H9 (cell line): Measurements from ENCODE around the gene PLIN3. TPM values are rescaled to one million over a fixed set of nuclear protein-coding genes. Genes with fewer than 3 reads are reported as not detected.

Source experiments
- DNase-seq: peaks from one replicate; pipeline ENCODE4 v3.0.0-alpha.2; 2017
- H2AFZ ChIP-seq: one replicate; pipeline ENCODE4 v1.6.1; 2013; ENCODE audit warnings: mild to moderate bottlenecking, low read length, control low read depth, moderate library complexity
- H2AK5ac ChIP-seq: 2 replicates; pipeline ENCODE4 v1.6.1; 2013; ENCODE audit warnings: low read length, control low read depth, mixed read lengths; ENCODE audit not compliant: insufficient read length
- H2BK120ac ChIP-seq: one replicate; pipeline ENCODE4 v1.6.1; 2013; ENCODE audit warnings: low read depth, mild to moderate bottlenecking, low read length, control low read depth, inconsistent platforms; ENCODE audit not compliant: poor library complexity, severe bottlenecking
- H2BK12ac ChIP-seq: 2 replicates; pipeline ENCODE4 v1.6.1; 2013; ENCODE audit warnings: low read length, control low read depth, mixed read lengths, low read depth; ENCODE audit not compliant: insufficient read length
- H2BK15ac ChIP-seq: 2 replicates; pipeline ENCODE4 v1.6.1; 2013; ENCODE audit warnings: low read depth, low read length, control low read depth
- H2BK20ac ChIP-seq: one replicate; pipeline ENCODE4 v1.6.1; 2013; ENCODE audit warnings: low read depth, mild to moderate bottlenecking, low read length, control low read depth, inconsistent platforms; ENCODE audit not compliant: poor library complexity, severe bottlenecking
- H2BK5ac ChIP-seq: 2 replicates; pipeline ENCODE4 v1.6.1; 2013; ENCODE audit warnings: low read length, control low read depth, mixed read lengths; ENCODE audit not compliant: insufficient read length
- H3K14ac ChIP-seq: 2 replicates; pipeline ENCODE4 v1.6.1; 2013; ENCODE audit warnings: low read length, control low read depth; ENCODE audit not compliant: insufficient read depth
- H3K18ac ChIP-seq: 2 replicates; pipeline ENCODE4 v1.6.1; 2013; ENCODE audit warnings: low read depth, mild to moderate bottlenecking, mixed read lengths, low read length, control low read depth; ENCODE audit not compliant: insufficient read length
- H3K23ac ChIP-seq: 2 replicates; pipeline ENCODE4 v1.6.1; 2013; ENCODE audit warnings: low read length, control low read depth, mixed read lengths, low read depth; ENCODE audit not compliant: insufficient read length
- H3K23me2 ChIP-seq: 2 replicates; pipeline ENCODE4 v1.6.1; 2013; ENCODE audit warnings: low read depth, mild to moderate bottlenecking, mixed read lengths, low read length, control low read depth; ENCODE audit not compliant: insufficient read length, poor library complexity, severe bottlenecking
- H3K27ac ChIP-seq: 2 replicates; pipeline ENCODE4 v1.5.1; 2013; ENCODE audit warnings: low read length, control low read depth, mixed read lengths, low read depth; ENCODE audit not compliant: insufficient read length
- H3K27me3 ChIP-seq: 2 replicates; pipeline ENCODE4 v1.6.1; 2013; ENCODE audit warnings: low read length, control low read depth, inconsistent platforms; ENCODE audit not compliant: insufficient read depth
- H3K4ac ChIP-seq: 2 replicates; pipeline ENCODE4 v1.6.1; 2013; ENCODE audit warnings: low read depth, mild to moderate bottlenecking, control low read depth, inconsistent platforms, low read length, moderate library complexity
- H3K4me1 ChIP-seq: 2 replicates; pipeline ENCODE4 v1.6.1; 2013; ENCODE audit warnings: low read length, control low read depth, inconsistent platforms; ENCODE audit not compliant: insufficient read depth
- H3K4me2 ChIP-seq: 2 replicates; pipeline ENCODE4 v1.6.1; 2013; ENCODE audit warnings: low read length, control low read depth, mixed read lengths; ENCODE audit not compliant: insufficient read length, insufficient read depth
- H3K56ac ChIP-seq: 2 replicates; pipeline ENCODE4 v1.6.1; 2013; ENCODE audit warnings: low read depth, mild to moderate bottlenecking, mixed read lengths, low read length, control low read depth; ENCODE audit not compliant: insufficient read length
- H3K79me1 ChIP-seq: 2 replicates; pipeline ENCODE4 v1.6.1; 2013; ENCODE audit warnings: low read depth, mild to moderate bottlenecking, moderate library complexity, low read length, control low read depth, inconsistent platforms; ENCODE audit not compliant: insufficient read depth, poor library complexity, severe bottlenecking
- H3K79me2 ChIP-seq: 2 replicates; pipeline ENCODE4 v1.6.1; 2013; ENCODE audit warnings: low read length, control low read depth, inconsistent platforms; ENCODE audit not compliant: insufficient read depth
- H3K9ac ChIP-seq: 2 replicates; pipeline ENCODE4 v1.6.1; 2013; ENCODE audit warnings: low read length, control low read depth, mixed read lengths; ENCODE audit not compliant: insufficient read length; ENCODE audit errors: extremely low read depth
- H3K9me3 ChIP-seq: one replicate; pipeline ENCODE4 v1.6.1; 2013; ENCODE audit warnings: low read depth, low read length, inconsistent platforms; ENCODE audit not compliant: control insufficient read depth
- H3T11ph ChIP-seq: one replicate; pipeline ENCODE4 v1.6.1; 2013; ENCODE audit warnings: mild to moderate bottlenecking, low read length, control low read depth, inconsistent platforms
- H4K20me1 ChIP-seq: one replicate; pipeline ENCODE4 v1.6.1; 2013; ENCODE audit not compliant: control insufficient read depth, insufficient read length, insufficient read depth
- H4K5ac ChIP-seq: 2 replicates; pipeline ENCODE4 v1.6.1; 2013; ENCODE audit warnings: low read depth, mild to moderate bottlenecking, mixed read lengths, low read length, control low read depth; ENCODE audit not compliant: insufficient read length
- H4K8ac ChIP-seq: replicated peaks from 2 replicates; pipeline ENCODE4 v1.6.1; 2013; ENCODE audit warnings: low read length, control low read depth, mixed read lengths, low read depth; ENCODE audit not compliant: insufficient read length
- H4K91ac ChIP-seq: 2 replicates; pipeline ENCODE4 v1.6.1; 2013; ENCODE audit warnings: low read depth, mild to moderate bottlenecking, moderate library complexity, mixed read lengths, low read length, control low read depth; ENCODE audit not compliant: insufficient read length
- H3K27ac Mint-ChIP-seq, 3 experiments: 2 replicates in 2 of 3; 3 replicates in 1 of 3; pipeline ENCODE4 v1.8.0; 2020 to 2021; ENCODE audit warnings: mixed read lengths in 3 of 3, mild to moderate bottlenecking in 1 of 3, moderate library complexity in 1 of 3
- H3K27me3 Mint-ChIP-seq: 2 replicates; pipeline ENCODE4 v1.8.0; 2021; ENCODE audit warnings: low read depth, mild to moderate bottlenecking, moderate library complexity, mixed read lengths
- H3K36me3 Mint-ChIP-seq, 3 experiments: 2 replicates in 2 of 3; 3 replicates in 1 of 3; pipeline ENCODE4 v1.8.0; 2020 to 2021; ENCODE audit warnings: low read depth in 3 of 3, mixed read lengths in 3 of 3; ENCODE audit not compliant: insufficient read depth in 1 of 3
- H3K4me1 Mint-ChIP-seq, 2 experiments: 2 replicates each; pipeline ENCODE4 v1.8.0; 2020; ENCODE audit warnings: mixed read lengths in 2 of 2
- H3K4me3 Mint-ChIP-seq, 2 experiments: 2 replicates in 1 of 2; 3 replicates in 1 of 2; pipeline ENCODE4 v1.8.0; 2020 to 2021; ENCODE audit warnings: mild to moderate bottlenecking in 2 of 2, mixed read lengths in 2 of 2, moderate library complexity in 1 of 2
- H3K9me3 Mint-ChIP-seq, 2 experiments: 2 replicates in 1 of 2; 3 replicates in 1 of 2; pipeline ENCODE4 v1.8.0; 2020; ENCODE audit warnings: mild to moderate bottlenecking in 2 of 2, mixed read lengths in 2 of 2, moderate library complexity in 1 of 2
- WGBS: extraction: QIAGEN DNeasy Blood & Tissue Kit; methylation state at CpG from one replicate; pipeline ENCODE4 v1.1.7; 2013; ENCODE audit warnings: missing lambda C conversion rate, low lambda C conversion rate, mixed read lengths; ENCODE audit not compliant: insufficient read length; ENCODE audit errors: extremely low coverage; 5-methylcytosine and 5-hydroxymethylcytosine counted together
- total RNA-seq: library from RNA; stranded (reverse); gene quantifications from 2 replicates; pipeline ENCODE4 v1.2.1, GENCODE V29; 2021
- TF ChIP-seq, protein P1 (sequence below): fragments of 200-600 bp; sonication (generic); conservative IDR thresholded peaks from 3 replicates; pipeline ENCODE4 v1.8.0; 2021; ENCODE audit warnings: antibody characterized with exemption, mild to moderate bottlenecking

The PLIN3 gene
- total RNA-seq, 1 experiment from 2014 or later, result 61.8 TPM

DNA sequence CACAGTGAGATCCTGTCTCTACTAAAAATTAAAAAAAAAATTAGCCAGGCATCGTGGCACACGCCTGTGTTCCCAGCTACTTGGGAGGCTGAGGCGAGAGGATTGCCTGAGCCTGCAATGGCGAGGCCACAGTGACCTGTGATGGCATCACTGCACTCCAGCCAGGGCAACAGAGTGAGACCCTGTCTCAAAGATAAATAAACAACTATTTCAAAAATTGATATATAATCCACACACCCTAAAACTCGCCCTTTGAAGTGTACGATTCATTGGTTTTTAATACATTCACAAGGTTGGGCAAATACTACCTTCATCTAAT, 23.9 kb downstream of the PLIN3 start:
- no peaks in the 10 kb centered on the region for H3K4me1 ChIP-seq
- Mint-ChIP-seq H3K27ac (peak overlapping the region in 1 of 3 experiments; percentile 64; a peak in 1 of 7 replicates), H3K36me3 (peaks cover 38 to 84% (median 80%) of the 10 kb centered on the region in 3 experiments)

More for the DNA sequence above, 23.9 kb downstream of the PLIN3 start:
- Mint-ChIP-seq H3K9me3 (no peaks in the 10 kb centered on the region), H3K4me1 (no peaks in the 10 kb centered on the region), H3K27me3 (no peaks in the 10 kb centered on the region), H3K4me3 (no peak overlapping the region)
- no peak overlapping the region for H2AFZ ChIP-seq
- H2BK15ac ChIP-seq, result no peak overlapping the region
- no peaks in the 10 kb centered on the region for H3K79me2 ChIP-seq
- H2BK120ac ChIP-seq, result no peak overlapping the region
- H2BK20ac ChIP-seq, result no peak overlapping the region
- H3K18ac ChIP-seq, result no peak overlapping the region
- H3K27ac ChIP-seq, result no peak overlapping the region
- H3T11ph ChIP-seq, result no peak overlapping the region
- no peak overlapping the region for H3K56ac ChIP-seq
- no peaks in the 10 kb centered on the region for H3K9me3 ChIP-seq
- H3K4me2 ChIP-seq, result no peak overlapping the region
- no peaks in the 10 kb centered on the region for H3K23me2 ChIP-seq
- no peaks in the 10 kb centered on the region for H3K79me1 ChIP-seq
- no peaks in the 10 kb centered on the region for H3K27me3 ChIP-seq
- H2AK5ac ChIP-seq, result no peak overlapping the region
- H3K14ac ChIP-seq, result no peak overlapping the region
- H3K9ac ChIP-seq, result no peak overlapping the region
- no peak overlapping the region for H3K23ac ChIP-seq
- no peak overlapping the region for H4K91ac ChIP-seq
- no peak overlapping the region for H3K4ac ChIP-seq
- no peak overlapping the region for H4K5ac ChIP-seq
- no peak overlapping the region for H4K8ac ChIP-seq
- no peak overlapping the region for H2BK12ac ChIP-seq
- H4K20me1 ChIP-seq, result no peaks in the 10 kb centered on the region
- no peak overlapping the region for H2BK5ac ChIP-seq
- WGBS, result no CpG with 5 or more reads among the region's 6 CpGs
- TF ChIP-seq, protein P1, sequence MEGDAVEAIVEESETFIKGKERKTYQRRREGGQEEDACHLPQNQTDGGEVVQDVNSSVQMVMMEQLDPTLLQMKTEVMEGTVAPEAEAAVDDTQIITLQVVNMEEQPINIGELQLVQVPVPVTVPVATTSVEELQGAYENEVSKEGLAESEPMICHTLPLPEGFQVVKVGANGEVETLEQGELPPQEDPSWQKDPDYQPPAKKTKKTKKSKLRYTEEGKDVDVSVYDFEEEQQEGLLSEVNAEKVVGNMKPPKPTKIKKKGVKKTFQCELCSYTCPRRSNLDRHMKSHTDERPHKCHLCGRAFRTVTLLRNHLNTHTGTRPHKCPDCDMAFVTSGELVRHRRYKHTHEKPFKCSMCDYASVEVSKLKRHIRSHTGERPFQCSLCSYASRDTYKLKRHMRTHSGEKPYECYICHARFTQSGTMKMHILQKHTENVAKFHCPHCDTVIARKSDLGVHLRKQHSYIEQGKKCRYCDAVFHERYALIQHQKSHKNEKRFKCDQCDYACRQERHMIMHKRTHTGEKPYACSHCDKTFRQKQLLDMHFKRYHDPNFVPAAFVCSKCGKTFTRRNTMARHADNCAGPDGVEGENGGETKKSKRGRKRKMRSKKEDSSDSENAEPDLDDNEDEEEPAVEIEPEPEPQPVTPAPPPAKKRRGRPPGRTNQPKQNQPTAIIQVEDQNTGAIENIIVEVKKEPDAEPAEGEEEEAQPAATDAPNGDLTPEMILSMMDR, result no peak
- DNase-seq, result no peak
